Pulmonary artery endothelial cell (primary cell): ENCODE results near the gene DCLK2. TPM values are rescaled to one million over a fixed set of nuclear protein-coding genes. Genes with fewer than 3 reads are reported as not detected.

Experiments used
- DNase-seq: peaks from one replicate; pipeline ENCODE4 v3.0.0-alpha.2; 2011; ENCODE audit warnings: low read depth, low spot score
- total RNA-seq: library from RNA; depleted of rRNA; stranded (reverse); fragments of >200 nt; gene quantifications from 2 replicates; pipeline ENCODE4 v1.2.3, GENCODE V29; 2014

The DCLK2 gene
- total RNA-seq, 1 donor from 2014 or later, result 2.0 TPM

GRCh38 chr4:150117094-150117493, 38.8 kb downstream of the DCLK2 start:
- DNase-seq, result no peak

- DNase-seq, result no peak
Measured at GRCh38 chr4:150117629-150118028, 39.4 kb downstream of the DCLK2 start.

GRCh38 chr4:150119492-150119891, 41.2 kb downstream of the DCLK2 start:
- no peak for DNase-seq

GRCh38 chr4:150123087-150123486, 44.8 kb downstream of the DCLK2 start:
- no peak for DNase-seq

GRCh38 chr4:150123796-150124677, 45.8 kb downstream of the DCLK2 start:
- no peak for DNase-seq

- no peak for DNase-seq
Measured at GRCh38 chr4:150126201-150126863, 48.1 kb downstream of the DCLK2 start.

GRCh38 chr4:150126864-150127203, 48.6 kb downstream of the DCLK2 start:
- no peak for DNase-seq

- no peak for DNase-seq
Measured at GRCh38 chr4:150127757-150128156, 49.5 kb downstream of the DCLK2 start.

GRCh38 chr4:150130933-150131332, 52.7 kb downstream of the DCLK2 start:
- no peak for DNase-seq

- no peak for DNase-seq
Measured at GRCh38 chr4:150131581-150132228, 53.5 kb downstream of the DCLK2 start.

- DNase-seq, result no peak
Measured at GRCh38 chr4:150133605-150134004, 55.4 kb downstream of the DCLK2 start.

- DNase-seq, result no peak
Measured at GRCh38 chr4:150135134-150135772, 57.0 kb downstream of the DCLK2 start.

- no peak for DNase-seq
Measured at GRCh38 chr4:150136036-150136435, 57.8 kb downstream of the DCLK2 start.

GRCh38 chr4:150136481-150136880, 58.2 kb downstream of the DCLK2 start:
- no peak for DNase-seq

GRCh38 chr4:150139297-150139865, 61.1 kb downstream of the DCLK2 start:
- no peak for DNase-seq

- DNase-seq, result no peak
Measured at GRCh38 chr4:150140774-150141400, 62.6 kb downstream of the DCLK2 start.

GRCh38 chr4:150141756-150142155, 63.5 kb downstream of the DCLK2 start:
- DNase-seq, result no peak

GRCh38 chr4:150142831-150143230, 64.6 kb downstream of the DCLK2 start:
- DNase-seq, result no peak

GRCh38 chr4:150145090-150145945, 67.1 kb downstream of the DCLK2 start:
- no peak for DNase-seq

GRCh38 chr4:150145946-150146340, 67.7 kb downstream of the DCLK2 start:
- DNase-seq, result no peak
